Panc1 (cell line): Measurements from ENCODE around the gene TBCD. TPM values are rescaled to one million over a fixed set of nuclear protein-coding genes. Genes with fewer than 3 reads are reported as not detected.

Experiments
- ATAC-seq: fragments of 200-7000 bp; cut with Tn5 transposase; 2 replicates; pipeline ENCODE4 v1.9.1; 2020; ENCODE audit warnings: mild to moderate bottlenecking, moderate library complexity
- BruUV-seq: library from RNA; stranded (reverse); fragments of 400-500 nt; replicated peaks from 2 replicates; lab custom pipeline; 2021; lab: Mats Ljungman, UMichigan
- CTCF ChIA-PET: fragments of 300-600 bp; sonication (Branson Sonifier 250); formaldehyde crosslinking; loops from one replicate; lab custom pipeline; 2022; ENCODE audit warnings: antibody characterized with exemption; lab: Charles Lee
- POLR2A ChIA-PET: fragments of 300-600 bp; sonication (Branson Sonifier 250); formaldehyde crosslinking; loops from one replicate; lab custom pipeline; 2022; ENCODE audit warnings: antibody characterized with exemption; lab: Charles Lee
- DNase-seq: peaks from one replicate; pipeline ENCODE4 v3.0.0-alpha.2; 2010; ENCODE audit warnings: low read depth, low spot score
- H3K27ac ChIP-seq: 2 replicates; pipeline ENCODE4 v1.5.1; 2011; ENCODE audit warnings: mild to moderate bottlenecking, low read length, inconsistent platforms
- H3K27me3 ChIP-seq: fragments of 200-500 bp; sonication (Bioruptor generic); 2 replicates; pipeline ENCODE4 v1.6.0; 2014; ENCODE audit warnings: low read length, inconsistent platforms; ENCODE audit not compliant: control insufficient read depth, insufficient read depth
- H3K36me3 ChIP-seq: fragments of 200-500 bp; sonication (Bioruptor generic); 2 replicates; pipeline ENCODE4 v1.5.1; 2014; ENCODE audit warnings: inconsistent platforms, mild to moderate bottlenecking, low read length, moderate library complexity; ENCODE audit not compliant: control insufficient read depth, insufficient read depth
- H3K4me1 ChIP-seq: 2 replicates; pipeline ENCODE4 v1.5.1; 2011; ENCODE audit warnings: inconsistent platforms, mild to moderate bottlenecking, low read length, moderate library complexity; ENCODE audit not compliant: control insufficient read depth, insufficient read depth
- H3K4me3 ChIP-seq, 2 experiments: 2 replicates each; pipeline ENCODE4 v1.5.1; 2011 to 2012; ENCODE audit warnings: low read depth in 2 of 2, low read length in 2 of 2, mild to moderate bottlenecking in 2 of 2, inconsistent platforms in 1 of 2, moderate library complexity in 1 of 2
- H3K9me3 ChIP-seq: fragments of 200-500 bp; sonication (Bioruptor generic); 2 replicates; pipeline ENCODE4 v1.5.1; 2014; ENCODE audit warnings: low read depth, mild to moderate bottlenecking, inconsistent platforms, low read length, moderate library complexity; ENCODE audit not compliant: control insufficient read depth, insufficient read depth
- CTCF ChIP-seq: fragments of 450-650 bp; IDR thresholded peaks from 2 replicates; pipeline ENCODE4 v1.5.1; 2017; ENCODE audit warnings: mild to moderate bottlenecking
- POLR2AphosphoS5 ChIP-seq: IDR thresholded peaks from 2 replicates; pipeline ENCODE4 v1.6.1; 2012; ENCODE audit warnings: mild to moderate bottlenecking, low read depth, low read length, moderate library complexity
- SIN3A ChIP-seq: IDR thresholded peaks from 2 replicates; pipeline ENCODE4 v1.6.1; 2012; ENCODE audit warnings: low read depth, mild to moderate bottlenecking, low read length, moderate library complexity, borderline replicate concordance; ENCODE audit not compliant: insufficient read depth
- TCF7L2 ChIP-seq: IDR thresholded peaks from 2 replicates; pipeline ENCODE4 v1.6.1; 2011; ENCODE audit warnings: mild to moderate bottlenecking, low read depth, low read length, inconsistent platforms
- in situ Hi-C: cut with HindIII; loops from 2 replicates; pipeline ENCODE4 v1.10.0; 2016; ENCODE audit warnings: low sequenced_read_pairs, low pct_unique_long_range_greater_than_20kb
- intact Hi-C: fragments of 100-400 bp; cut with micrococcal nuclease; formaldehyde crosslinking; loops from one replicate; pipeline ENCODE4 v1.10.0; 2022; ENCODE audit not compliant: unreplicated experiment
- total RNA-seq: library from RNA; stranded (reverse); gene quantifications from one replicate; pipeline ENCODE4 v1.2.1, GENCODE V29; 2021; ENCODE audit not compliant: unreplicated experiment
- TF ChIP-seq, protein P1 (sequence below), 2 experiments: IDR thresholded peaks; 2 replicates each; pipeline ENCODE4 v1.6.1; 2011 to 2012; ENCODE audit warnings: low read depth in 2 of 2, control low read depth in 1 of 2, low read length in 1 of 2, mild to moderate bottlenecking in 1 of 2, moderate library complexity in 1 of 2; ENCODE audit not compliant: insufficient read depth in 1 of 2

TBCD gene
- total RNA-seq, 1 experiment from 2014 or later = 186 TPM

DNA sequence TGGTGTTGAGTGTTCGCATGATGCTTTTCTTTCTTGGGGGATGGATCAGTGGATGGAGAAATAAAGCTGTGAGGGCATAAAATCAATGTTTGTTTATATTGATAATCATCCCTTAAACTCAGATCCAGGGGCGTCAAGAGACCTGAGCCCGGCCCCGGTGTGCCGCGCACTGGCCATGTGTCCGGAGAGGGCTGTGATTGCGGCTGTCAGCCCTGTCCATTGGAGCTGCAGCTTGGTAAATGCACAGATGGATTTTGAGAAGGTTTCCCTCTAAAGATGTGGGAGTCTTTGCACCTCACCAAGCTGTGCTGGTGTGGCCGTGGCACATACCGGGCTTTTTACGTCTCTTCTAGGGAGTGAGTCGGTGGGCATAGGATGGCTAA lies 109.5 kb downstream of the TBCD start:
- TF ChIP-seq TCF7L2 = no peak
- TF ChIP-seq SIN3A = no peak
- TF ChIP-seq CTCF = no peak
- TF ChIP-seq, protein P1, sequence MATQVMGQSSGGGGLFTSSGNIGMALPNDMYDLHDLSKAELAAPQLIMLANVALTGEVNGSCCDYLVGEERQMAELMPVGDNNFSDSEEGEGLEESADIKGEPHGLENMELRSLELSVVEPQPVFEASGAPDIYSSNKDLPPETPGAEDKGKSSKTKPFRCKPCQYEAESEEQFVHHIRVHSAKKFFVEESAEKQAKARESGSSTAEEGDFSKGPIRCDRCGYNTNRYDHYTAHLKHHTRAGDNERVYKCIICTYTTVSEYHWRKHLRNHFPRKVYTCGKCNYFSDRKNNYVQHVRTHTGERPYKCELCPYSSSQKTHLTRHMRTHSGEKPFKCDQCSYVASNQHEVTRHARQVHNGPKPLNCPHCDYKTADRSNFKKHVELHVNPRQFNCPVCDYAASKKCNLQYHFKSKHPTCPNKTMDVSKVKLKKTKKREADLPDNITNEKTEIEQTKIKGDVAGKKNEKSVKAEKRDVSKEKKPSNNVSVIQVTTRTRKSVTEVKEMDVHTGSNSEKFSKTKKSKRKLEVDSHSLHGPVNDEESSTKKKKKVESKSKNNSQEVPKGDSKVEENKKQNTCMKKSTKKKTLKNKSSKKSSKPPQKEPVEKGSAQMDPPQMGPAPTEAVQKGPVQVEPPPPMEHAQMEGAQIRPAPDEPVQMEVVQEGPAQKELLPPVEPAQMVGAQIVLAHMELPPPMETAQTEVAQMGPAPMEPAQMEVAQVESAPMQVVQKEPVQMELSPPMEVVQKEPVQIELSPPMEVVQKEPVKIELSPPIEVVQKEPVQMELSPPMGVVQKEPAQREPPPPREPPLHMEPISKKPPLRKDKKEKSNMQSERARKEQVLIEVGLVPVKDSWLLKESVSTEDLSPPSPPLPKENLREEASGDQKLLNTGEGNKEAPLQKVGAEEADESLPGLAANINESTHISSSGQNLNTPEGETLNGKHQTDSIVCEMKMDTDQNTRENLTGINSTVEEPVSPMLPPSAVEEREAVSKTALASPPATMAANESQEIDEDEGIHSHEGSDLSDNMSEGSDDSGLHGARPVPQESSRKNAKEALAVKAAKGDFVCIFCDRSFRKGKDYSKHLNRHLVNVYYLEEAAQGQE (IDR thresholded peaks at IDR 0.05; ENCODE audit: insufficient read depth in 1 of 2, low read depth in 2 of 2, low read length in 1 of 2) = no peak
- TF ChIP-seq POLR2AphosphoS5 = no peak
- no peak overlapping the region for H3K4me3 ChIP-seq
- H3K4me1 ChIP-seq = peaks cover 17% of the 10 kb centered on the region
- H3K27ac ChIP-seq = no peak overlapping the region
- no peaks in the 10 kb centered on the region for H3K36me3 ChIP-seq
- H3K9me3 ChIP-seq = no peaks in the 10 kb centered on the region
- no TSS peak for BruUV-seq
- ChIA-PET CTCF (no interaction called here), POLR2A (no interaction called here)
- ATAC-seq = no peak
- in situ Hi-C loops = no loop called here
- intact Hi-C loops = no loop called here
- no peaks in the 10 kb centered on the region for H3K27me3 ChIP-seq
- no peak for DNase-seq

- no TSS peak for BruUV-seq
- H3K9me3 ChIP-seq = no peaks in the 10 kb centered on the region
- in situ Hi-C loops = no loop called here
- no peak overlapping the region for H3K27ac ChIP-seq
- ATAC-seq (no peak), DNase-seq (no peak)
- intact Hi-C loops = no loop called here
- POLR2A ChIA-PET = no interaction called here
- no peaks in the 10 kb centered on the region for H3K27me3 ChIP-seq
- CTCF ChIA-PET = no interaction called here
- H3K4me1 ChIP-seq = peaks cover 17% of the 10 kb centered on the region
- no peak for TF ChIP-seq SIN3A
- no peak for TF ChIP-seq POLR2AphosphoS5
- TF ChIP-seq CTCF = no peak
- TF ChIP-seq TCF7L2 = no peak
- TF ChIP-seq, protein P1 (IDR thresholded peaks at IDR 0.05; ENCODE audit: insufficient read depth in 1 of 2, low read depth in 2 of 2, low read length in 1 of 2) = no peak
- no peaks in the 10 kb centered on the region for H3K36me3 ChIP-seq
- H3K4me3 ChIP-seq = no peak overlapping the region
Observed at GRCh38 chr17:82862191-82862590, 110.3 kb downstream of the TBCD start.
